Hepatocyte (in vitro differentiated cells): ENCODE results near the gene PDZD7.

Experiments used
- CTCF ChIP-seq: fragments of 200-600 bp; sonication (generic); IDR thresholded peaks from 2 replicates; pipeline ENCODE4 v1.5.1; 2016; ENCODE audit warnings: antibody characterized with exemption, mild to moderate bottlenecking; ENCODE audit not compliant: poor library complexity
- EZH2 ChIP-seq: fragments of 200-600 bp; sonication (generic); IDR thresholded peaks from 2 replicates; pipeline ENCODE4 v1.6.1; 2016; ENCODE audit warnings: antibody characterized with exemption, mild to moderate bottlenecking, borderline replicate concordance
- EZH2phosphoT487 ChIP-seq: fragments of 200-600 bp; sonication (generic); IDR thresholded peaks from one replicate; pipeline ENCODE4 v1.6.1; 2018; ENCODE audit warnings: antibody characterized with exemption, mild to moderate bottlenecking, low read depth, moderate library complexity; ENCODE audit not compliant: unreplicated experiment, severe bottlenecking

GRCh38 chr10:101005361-101005760 is 25.6 kb downstream of the PDZD7 start:
- TF ChIP-seq CTCF = no peak
- no peak for TF ChIP-seq EZH2
- TF ChIP-seq EZH2phosphoT487 = no peak
